PC-9 (cell line): ENCODE results near the gene MS4A6A. TPM values are rescaled to one million over a fixed set of nuclear protein-coding genes. Genes with fewer than 3 reads are reported as not detected.

Experiments
- BruUV-seq: library from RNA; stranded (reverse); fragments of 400-500 nt; replicated peaks from 2 replicates; lab custom pipeline; 2021; lab: Mats Ljungman, UMichigan
- CTCF ChIA-PET: fragments of 300-600 bp; sonication (Branson Sonifier 250); formaldehyde crosslinking; loops from one replicate; lab custom pipeline; 2022; ENCODE audit warnings: antibody characterized with exemption; lab: Charles Lee
- POLR2A ChIA-PET: fragments of 300-600 bp; sonication (Branson Sonifier 250); formaldehyde crosslinking; loops from one replicate; lab custom pipeline; 2022; ENCODE audit warnings: antibody characterized with exemption; ENCODE audit not compliant: unreplicated experiment; lab: Charles Lee
- DNase-seq, 2 experiments: peaks; one replicate each; pipeline versions ENCODE4 v3.0.0 to v3.0.0-alpha.2; 2015 to 2022; ENCODE audit warnings: mixed read lengths in 1 of 2
- H2AFZ ChIP-seq: fragments of 200-600 bp; sonication (generic); 2 replicates; pipeline ENCODE4 v1.8.1; 2017; ENCODE audit warnings: antibody characterized with exemption
- H3F3A ChIP-seq: fragments of 200-600 bp; sonication (generic); 2 replicates; pipeline ENCODE4 v1.8.1; 2017; ENCODE audit warnings: antibody characterized with exemption, mild to moderate bottlenecking, low read depth; ENCODE audit not compliant: insufficient read depth
- H3K27ac ChIP-seq: fragments of 200-600 bp; sonication (generic); 2 replicates; pipeline ENCODE4 v1.6.1; 2016; ENCODE audit warnings: mixed run types
- H3K27me3 ChIP-seq: fragments of 200-600 bp; sonication (generic); 2 replicates; pipeline ENCODE4 v1.6.1; 2016; ENCODE audit warnings: low read depth, mixed run types; ENCODE audit not compliant: insufficient read depth
- H3K36me3 ChIP-seq: fragments of 200-600 bp; sonication (generic); 2 replicates; pipeline ENCODE4 v1.6.1; 2016; ENCODE audit warnings: low read depth, mixed run types
- H3K4me1 ChIP-seq: fragments of 200-600 bp; sonication (generic); replicated peaks from 2 replicates; pipeline ENCODE4 v1.6.1; 2016; ENCODE audit warnings: mixed run types; ENCODE audit not compliant: insufficient read depth
- H3K4me2 ChIP-seq: fragments of 200-600 bp; sonication (generic); 2 replicates; pipeline ENCODE4 v1.6.1; 2017; ENCODE audit warnings: mixed run types
- H3K4me3 ChIP-seq: fragments of 200-600 bp; sonication (generic); 2 replicates; pipeline ENCODE4 v1.6.1; 2016; ENCODE audit warnings: mixed run types
- H3K79me2 ChIP-seq: fragments of 200-600 bp; sonication (generic); 2 replicates; pipeline ENCODE4 v1.6.1; 2017; ENCODE audit warnings: low read depth, mixed run types
- H3K9me2 ChIP-seq: fragments of 200-600 bp; sonication (generic); 2 replicates; pipeline ENCODE4 v1.8.1; 2017; ENCODE audit warnings: mild to moderate bottlenecking; ENCODE audit not compliant: insufficient read depth
- H3K9me3 ChIP-seq: fragments of 200-600 bp; sonication (generic); 2 replicates; pipeline ENCODE4 v1.8.1; 2016; ENCODE audit warnings: low read depth; ENCODE audit not compliant: insufficient read depth
- H4K20me1 ChIP-seq: fragments of 200-600 bp; sonication (generic); 2 replicates; pipeline ENCODE4 v1.8.1; 2017; ENCODE audit not compliant: insufficient read depth
- CTCF ChIP-seq: fragments of 200-600 bp; sonication (generic); conservative IDR thresholded peaks from 2 replicates; pipeline ENCODE4 v1.6.1; 2017; ENCODE audit warnings: mixed run types, antibody characterized with exemption, mild to moderate bottlenecking, moderate library complexity
- EZH2 ChIP-seq: fragments of 200-600 bp; sonication (generic); IDR thresholded peaks from 2 replicates; pipeline ENCODE4 v1.8.0; 2017; ENCODE audit warnings: antibody characterized with exemption, low read depth
- intact Hi-C: fragments of 100-400 bp; cut with micrococcal nuclease; formaldehyde crosslinking; loops from one replicate; pipeline ENCODE4 v1.10.0; 2022; ENCODE audit not compliant: unreplicated experiment
- total RNA-seq: library from RNA; stranded (reverse); gene quantifications from 2 replicates; pipeline ENCODE4 v1.2.3, GENCODE V29; 2021

Gene MS4A6A
- total RNA-seq, 1 experiment from 2014 or later, result not detected

- ChIA-PET POLR2A (no interaction called here), CTCF (no interaction called here)
- TF ChIP-seq CTCF, result no peak
- TF ChIP-seq EZH2, result no peak
- DNase-seq, result no peak
- Histone ChIP-seq H3K27me3 (no peaks in the 10 kb centered on the region), H4K20me1 (no peaks in the 10 kb centered on the region), H3K9me2 (no peaks in the 10 kb centered on the region), H3K36me3 (no peaks in the 10 kb centered on the region), H3K9me3 (no peaks in the 10 kb centered on the region), H3F3A (peaks cover 2% of the 10 kb centered on the region; the same call in 1 of the 2 replicates), H2AFZ (no peak overlapping the region), H3K4me2 (no peak overlapping the region), H3K27ac (no peak overlapping the region), H3K79me2 (no peaks in the 10 kb centered on the region), H3K4me3 (no peak overlapping the region), H3K4me1 (peaks cover 10% of the 10 kb centered on the region)
- no TSS peak for BruUV-seq
- intact Hi-C loops, result no loop called here
Measured at GRCh38 chr11:60164550-60165075, 18.3 kb downstream of the MS4A6A start.

- TF ChIP-seq EZH2, result no peak
- TF ChIP-seq CTCF, result no peak
- no peak for DNase-seq
- Histone ChIP-seq H3K36me3 (no peaks in the 10 kb centered on the region), H2AFZ (no peak overlapping the region), H3K27ac (no peak overlapping the region), H4K20me1 (no peaks in the 10 kb centered on the region), H3K9me3 (no peaks in the 10 kb centered on the region), H3K79me2 (no peaks in the 10 kb centered on the region), H3F3A (no peaks in the 10 kb centered on the region; the same call in 1 of the 2 replicates), H3K27me3 (no peaks in the 10 kb centered on the region), H3K4me2 (no peak overlapping the region), H3K4me3 (no peak overlapping the region), H3K9me2 (no peaks in the 10 kb centered on the region), H3K4me1 (no peaks in the 10 kb centered on the region)
- intact Hi-C loops, result no loop called here
- CTCF ChIA-PET, result no interaction called here
- BruUV-seq, result no TSS peak
- POLR2A ChIA-PET, result no interaction called here
Measured at GRCh38 chr11:60161766-60162165, 21.1 kb downstream of the MS4A6A start.

GRCh38 chr11:60161107-60161506, 21.8 kb downstream of the MS4A6A start:
- Histone ChIP-seq H3K79me2 (no peaks in the 10 kb centered on the region), H2AFZ (no peak overlapping the region), H3K4me1 (no peaks in the 10 kb centered on the region), H3K36me3 (no peaks in the 10 kb centered on the region), H3K4me3 (no peak overlapping the region), H3K9me3 (no peaks in the 10 kb centered on the region), H3K27me3 (no peaks in the 10 kb centered on the region), H3F3A (no peaks in the 10 kb centered on the region; the same call in 1 of the 2 replicates), H3K4me2 (no peak overlapping the region), H3K9me2 (no peaks in the 10 kb centered on the region), H3K27ac (no peak overlapping the region), H4K20me1 (no peaks in the 10 kb centered on the region)
- intact Hi-C loops, result no loop called here
- no TSS peak for BruUV-seq
- POLR2A ChIA-PET, result no interaction called here
- DNase-seq, result no peak
- TF ChIP-seq EZH2, result no peak
- no peak for TF ChIP-seq CTCF
- CTCF ChIA-PET, result no interaction called here
